Mesenteric fat pad (tissue), 1 donor: Measurements from ENCODE around the gene TEX13A. TPM values are rescaled to one million over a fixed set of nuclear protein-coding genes. Genes with fewer than 3 reads are reported as not detected.

ENCODE experiments used
- DNase-seq: peaks from one replicate; pipeline ENCODE4 v3.0.0-alpha.2; 2020; ENCODE audit warnings: low spot score
- total RNA-seq: library from RNA; stranded (reverse); fragmentation: NEBNext Ultra II Directional; extraction: Animal tissue kit (Norgen Biotek cat#: 25700); gene quantifications from one replicate; pipeline ENCODE4 v1.2.1, GENCODE V29; 2021
- donor health status: DM: yes; HTN: yes; CAD: no.

Gene TEX13A
- total RNA-seq, 1 donor from 2014 or later = not detected

DNA sequence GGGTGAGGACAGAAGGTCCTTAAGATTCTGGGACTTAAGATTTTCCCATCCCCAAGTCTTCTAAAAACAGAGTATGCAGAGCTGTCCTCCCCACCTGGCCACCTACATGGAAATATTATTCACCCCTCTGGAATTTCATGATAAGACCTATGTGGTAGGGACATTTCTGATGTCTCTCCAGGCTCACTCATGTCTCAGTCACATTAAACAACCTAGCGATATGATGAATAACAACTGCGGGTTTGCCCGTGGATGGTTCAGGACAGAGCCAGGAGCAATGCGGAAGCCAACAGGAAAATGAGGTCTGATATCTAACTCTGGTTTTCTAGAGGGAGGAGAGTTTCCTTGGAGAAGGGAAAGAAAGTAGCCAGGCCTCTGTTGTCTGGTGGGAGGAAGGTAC, 47.4 kb downstream of the TEX13A start:
- DNase-seq = no peak
